ENCODE results near the gene RENBP. TPM values are rescaled to one million over a fixed set of nuclear protein-coding genes. Genes with fewer than 3 reads are reported as not detected.

RENBP gene
- total and polyA plus RNA-seq, 9 of the 15 experiments (the other 6 are each of a cell fraction or from before 2014, with no cell fraction given): 0.07 to 14.8 (median 10.6) TPM; not detected in 1

- TF ChIP-seq CTCFL (IDR thresholded peaks at IDR 0.05; ENCODE audit: borderline replicate concordance, insufficient read depth, low read depth, low read length, poor library complexity, severe bottlenecking): no peak
- TF ChIP-seq TCF3 (CRISPR knock-in tag; IDR thresholded peaks at IDR 0.05): peak; percentile 99
- TF ChIP-seq BCL6 (CRISPR knock-in tag; IDR thresholded peaks at IDR 0.05): peak; percentile 66; the same call in 1 of the 2 replicates
- peak; percentile 81 for TF ChIP-seq MTA1 (IDR thresholded peaks at IDR 0.05; ENCODE audit: borderline replicate concordance)
- no peak for TF ChIP-seq MCM2 (IDR thresholded peaks at IDR 0.05; ENCODE audit: low read depth)
- peak in 1 of 2 experiments; percentile 17; a peak in 1 of 4 replicates for TF ChIP-seq MLLT1 (IDR thresholded peaks at IDR 0.05)
- peak; percentile 83; the same call in 1 of the 2 replicates for TF ChIP-seq ZNF274 (IDR thresholded peaks at IDR 0.05; ENCODE audit: borderline replicate concordance, low read depth, low read length)
- no peak; the same call in 1 of the 2 replicates for TF ChIP-seq CGGBP1 (CRISPR knock-in tag; IDR thresholded peaks at IDR 0.05)
- peak; percentile 74; the same call in 1 of the 2 replicates for TF ChIP-seq ZBED1 (IDR thresholded peaks at IDR 0.05)
- TF ChIP-seq TFE3 (CRISPR knock-in tag; IDR thresholded peaks at IDR 0.05): 0 out of 2 replicates have a peak, but pooled peaks have one; percentile 16
- TF ChIP-seq PURB (CRISPR knock-in tag; IDR thresholded peaks at IDR 0.05; ENCODE audit: low read depth): no peak
- peak; percentile 86 for TF ChIP-seq CHAMP1 (IDR thresholded peaks at IDR 0.05)
- TF ChIP-seq BACH1 (tag; IDR thresholded peaks at IDR 0.05): no peak; the same call in 1 of the 2 replicates
- 0 out of 2 replicates have a peak, but pooled peaks have one; percentile 43 for TF ChIP-seq MTA3 (IDR thresholded peaks at IDR 0.05; ENCODE audit: borderline replicate concordance)
- 0 out of 2 replicates have a peak, but pooled peaks have one; percentile 50 for TF ChIP-seq CREB3 (tag; conservative IDR thresholded peaks at IDR 0.05; ENCODE audit: low read depth)
- TF ChIP-seq MAFF (IDR thresholded peaks at IDR 0.05; ENCODE audit: low read length): no peak
- TF ChIP-seq GMEB1 (CRISPR knock-in tag; IDR thresholded peaks at IDR 0.05): 0 out of 2 replicates have a peak, but pooled peaks have one; percentile 13
Measured at GRCh38 chrX:153897899-153898298, 46.5 kb downstream of the RENBP start (continued).
